ENCODE data around the gene BMPR1A. TPM values are rescaled to one million over a fixed set of nuclear protein-coding genes. Genes with fewer than 3 reads are reported as not detected.
"Not testable (repeated sequence)": the region's sequence is repeated elsewhere in the genome, so short reads cannot be mapped to it uniquely, and the experiment has no call there.

BMPR1A gene
- polyA plus RNA-seq, 1 experiment = 21.4 TPM

GRCh38 chr10:86734207-86734988, 22.0 kb upstream of the BMPR1A start:
- Histone ChIP-seq H3K4me3 (ENCODE audit: low read depth, low read length) (no peak overlapping the region), H3K36me3 (ENCODE audit: control insufficient read depth, insufficient read depth, low read length) (no peaks in the 10 kb centered on the region)
- CTCF ChIA-PET = interaction anchor here (1.0 to 1.3 kb wide), 2 partner anchors 21 to 41 kb away, joined by 4 to 5 read pairs; no protein-coding TSS in a partner anchor

DNA sequence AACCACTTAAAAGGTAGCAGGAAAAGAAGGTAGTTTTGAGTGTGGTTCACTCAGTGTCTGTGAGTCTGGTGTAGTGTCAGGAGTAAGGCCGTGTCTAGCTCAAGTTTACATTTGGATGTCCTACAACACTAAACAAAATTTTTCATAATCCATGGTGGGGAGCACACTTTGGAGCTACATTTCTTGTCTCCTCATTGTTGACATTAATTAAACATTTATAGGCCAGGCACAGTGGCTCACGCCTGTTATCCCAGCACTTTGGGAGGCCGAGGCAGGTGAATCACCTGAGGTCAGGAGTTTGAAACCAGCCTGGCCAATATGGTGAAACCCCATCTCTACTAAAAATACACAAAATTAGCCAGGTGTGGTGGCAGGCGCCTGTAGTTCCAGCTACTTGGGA, 21.1 kb upstream of the BMPR1A start:
- POLR2A ChIA-PET = not testable (repeated sequence)
- CTCF ChIA-PET = interaction anchor here (0.9 kb wide), 1 partner anchor 10 kb away, joined by 3 read pairs; no protein-coding TSS in a partner anchor

More at GRCh38 chr10:86734207-86734988, 22.0 kb upstream of the BMPR1A start:
- TF ChIP-seq, protein P1, sequence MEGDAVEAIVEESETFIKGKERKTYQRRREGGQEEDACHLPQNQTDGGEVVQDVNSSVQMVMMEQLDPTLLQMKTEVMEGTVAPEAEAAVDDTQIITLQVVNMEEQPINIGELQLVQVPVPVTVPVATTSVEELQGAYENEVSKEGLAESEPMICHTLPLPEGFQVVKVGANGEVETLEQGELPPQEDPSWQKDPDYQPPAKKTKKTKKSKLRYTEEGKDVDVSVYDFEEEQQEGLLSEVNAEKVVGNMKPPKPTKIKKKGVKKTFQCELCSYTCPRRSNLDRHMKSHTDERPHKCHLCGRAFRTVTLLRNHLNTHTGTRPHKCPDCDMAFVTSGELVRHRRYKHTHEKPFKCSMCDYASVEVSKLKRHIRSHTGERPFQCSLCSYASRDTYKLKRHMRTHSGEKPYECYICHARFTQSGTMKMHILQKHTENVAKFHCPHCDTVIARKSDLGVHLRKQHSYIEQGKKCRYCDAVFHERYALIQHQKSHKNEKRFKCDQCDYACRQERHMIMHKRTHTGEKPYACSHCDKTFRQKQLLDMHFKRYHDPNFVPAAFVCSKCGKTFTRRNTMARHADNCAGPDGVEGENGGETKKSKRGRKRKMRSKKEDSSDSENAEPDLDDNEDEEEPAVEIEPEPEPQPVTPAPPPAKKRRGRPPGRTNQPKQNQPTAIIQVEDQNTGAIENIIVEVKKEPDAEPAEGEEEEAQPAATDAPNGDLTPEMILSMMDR (IDR thresholded peaks at IDR 0.05; ENCODE audit: insufficient read depth, low read depth, low read length) = no peak
- POLR2A ChIA-PET = no interaction called here
- no peaks in the 10 kb centered on the region for H3K27me3 ChIP-seq (ENCODE audit: control insufficient read depth, insufficient read depth, low read length)
- DNase-seq (ENCODE audit: low read depth) = no peak

GRCh38 chr10:86742230-86742629, 14.2 kb upstream of the BMPR1A start:
- Histone ChIP-seq H3K27me3 (ENCODE audit: control insufficient read depth, insufficient read depth, low read length) (no peaks in the 10 kb centered on the region), H3K36me3 (ENCODE audit: control insufficient read depth, insufficient read depth, low read length) (no peaks in the 10 kb centered on the region), H3K4me3 (ENCODE audit: low read depth, low read length) (no peak overlapping the region)
- ChIA-PET CTCF (interaction anchor here (1.0 to 1.5 kb wide), 4 partner anchors 10 to 158 kb away, joined by 3 to 5 read pairs (median 4); no protein-coding TSS in a partner anchor), POLR2A (no interaction called here)
- TF ChIP-seq, protein P1 (IDR thresholded peaks at IDR 0.05; ENCODE audit: insufficient read depth, low read depth, low read length) = no peak
- no peak for DNase-seq (ENCODE audit: low read depth)

More for the DNA sequence above, 21.1 kb upstream of the BMPR1A start:
- not testable (repeated sequence) for H3K36me3 ChIP-seq (ENCODE audit: control insufficient read depth, insufficient read depth, low read length); DNase-seq (ENCODE audit: low read depth); H3K27me3 ChIP-seq (ENCODE audit: control insufficient read depth, insufficient read depth, low read length); H3K4me3 ChIP-seq (ENCODE audit: low read depth, low read length)

DNA sequence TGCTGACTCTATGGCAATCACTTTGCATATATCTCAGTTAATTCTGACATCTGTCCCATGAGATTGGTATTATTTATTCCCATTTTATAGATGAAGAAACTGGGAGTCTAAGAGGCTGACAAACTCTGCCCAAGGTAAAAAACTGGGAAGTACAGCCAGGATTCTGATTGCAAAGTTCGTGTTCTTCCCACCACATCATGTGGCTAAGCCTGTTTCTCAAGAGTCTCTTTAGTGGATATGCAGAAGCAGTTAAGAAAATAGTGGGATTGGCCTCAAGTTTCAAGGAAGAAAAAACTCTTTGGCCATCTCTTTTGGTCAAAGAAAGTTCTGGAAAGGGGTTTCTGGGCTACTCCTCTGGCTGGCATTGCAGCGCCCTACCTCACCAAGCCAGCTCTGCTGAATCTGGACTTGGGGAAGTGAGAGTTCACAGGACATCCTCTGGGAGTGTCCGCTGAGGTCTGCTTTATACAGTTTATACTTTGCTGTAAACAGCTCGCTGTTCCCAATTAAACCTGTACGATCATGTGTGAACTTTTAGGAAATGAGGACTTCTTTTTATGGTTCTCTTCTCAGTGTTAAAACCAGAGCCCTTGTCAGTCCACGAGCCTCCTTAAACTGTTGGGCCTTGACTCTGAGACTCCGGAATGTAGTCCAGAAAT, 12.2 kb upstream of the BMPR1A start:
- H3K27me3 ChIP-seq (ENCODE audit: control insufficient read depth, insufficient read depth, low read length) = no peaks in the 10 kb centered on the region
- ChIA-PET CTCF (no interaction called here), POLR2A (no interaction called here)
- H3K4me3 ChIP-seq (ENCODE audit: low read depth, low read length) = no peak overlapping the region
- TF ChIP-seq, protein P1 (IDR thresholded peaks at IDR 0.05; ENCODE audit: insufficient read depth, low read depth, low read length) = no peak
- no peaks in the 10 kb centered on the region for H3K36me3 ChIP-seq (ENCODE audit: control insufficient read depth, insufficient read depth, low read length)
- no peak for DNase-seq (ENCODE audit: low read depth)

DNA sequence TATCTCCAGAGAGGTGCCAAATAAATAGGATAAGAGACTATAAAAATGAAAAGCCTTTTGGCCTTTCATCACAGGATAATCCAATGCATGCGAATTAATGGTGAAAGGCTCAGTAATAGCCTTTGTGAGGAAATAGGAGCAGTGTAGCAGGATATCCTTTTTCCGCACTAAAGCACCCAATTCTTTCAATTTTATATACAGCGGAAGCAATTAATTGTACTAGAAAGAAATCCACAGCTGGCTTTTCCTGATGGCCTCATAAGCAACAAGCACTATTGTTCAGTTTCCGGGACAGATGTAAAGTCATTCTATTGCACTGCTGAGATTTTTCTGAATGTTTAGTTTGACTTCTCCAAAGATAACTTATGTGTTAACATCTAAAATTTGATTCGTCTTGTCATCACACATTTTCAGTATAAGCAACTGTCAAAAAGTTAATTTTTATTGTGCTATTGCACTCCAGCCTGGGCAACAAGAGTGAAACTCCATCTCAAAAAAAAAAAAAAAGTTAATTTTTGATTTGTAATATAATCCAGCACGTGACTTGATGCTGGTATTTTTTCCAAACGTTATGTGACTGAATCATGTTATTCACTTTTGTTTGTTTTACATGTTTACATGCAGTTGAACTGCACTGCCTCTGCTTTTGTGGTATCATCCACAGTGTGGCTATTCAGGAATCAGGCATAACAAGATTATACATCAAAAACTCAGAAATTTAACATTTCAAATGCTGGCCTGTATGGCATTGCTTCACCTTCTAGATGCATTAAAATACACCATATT, 8.4 kb upstream of the BMPR1A start:
- H3K36me3 ChIP-seq (ENCODE audit: control insufficient read depth, insufficient read depth, low read length) = no peaks in the 10 kb centered on the region
- no peaks in the 10 kb centered on the region for H3K27me3 ChIP-seq (ENCODE audit: control insufficient read depth, insufficient read depth, low read length)
- TF ChIP-seq, protein P1 (IDR thresholded peaks at IDR 0.05; ENCODE audit: insufficient read depth, low read depth, low read length) = no peak
- no peak overlapping the region for H3K4me3 ChIP-seq (ENCODE audit: low read depth, low read length)
- no peak for DNase-seq (ENCODE audit: low read depth)
- ChIA-PET POLR2A (no interaction called here), CTCF (no interaction called here)
